ENCODE results near the gene APEH.
"Not testable (repeated sequence)": the region's sequence is repeated elsewhere in the genome, so short reads cannot be mapped to it uniquely, and the experiment has no call there.

DNA sequence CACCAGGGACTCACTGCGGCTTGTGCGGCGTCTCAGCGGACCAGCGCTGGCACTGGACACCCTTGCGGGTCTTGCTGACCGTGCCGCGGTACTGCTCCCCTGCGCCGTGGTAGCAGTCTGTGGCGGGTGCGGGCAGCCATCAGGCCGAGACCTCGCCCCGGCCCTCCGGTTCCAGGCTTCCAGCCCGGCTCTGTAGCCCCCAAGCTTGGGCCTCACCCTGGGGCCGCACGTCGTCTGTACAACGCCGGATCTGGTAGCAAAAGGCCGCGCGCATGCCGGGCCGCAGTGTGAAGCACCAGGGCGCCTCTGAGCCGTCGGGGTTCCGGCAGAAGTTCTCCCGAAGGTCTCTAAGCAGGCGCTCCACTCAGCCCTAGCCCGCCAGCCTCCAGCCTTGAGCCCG lies 11.7 kb downstream of the APEH start:
- not testable (repeated sequence) for TF ChIP-seq RFX5 (IDR thresholded peaks at IDR 0.05); POLR2A (IDR thresholded peaks at IDR 0.05; ENCODE audit: low read length); EP300 (IDR thresholded peaks at IDR 0.05)

Measured in A549 (cell line).